RWPE2 (cell line): Measurements from ENCODE around the gene SKI.

Experiments used
- ATAC-seq: fragments of 200-7000 bp; cut with Tn5 transposase; 3 replicates; pipeline ENCODE4 v1.9.1; 2021; ENCODE audit warnings: low read depth
- DNase-seq: peaks from one replicate; pipeline ENCODE4 v3.0.0-alpha.2; 2020; ENCODE audit warnings: low spot score
- H3K27ac ChIP-seq: fragments of 450-650 bp; 2 replicates; pipeline ENCODE4 v1.5.1; 2017; ENCODE audit warnings: mild to moderate bottlenecking; ENCODE audit not compliant: poor library complexity, severe bottlenecking
- H3K27me3 ChIP-seq: fragments of 250-450 bp; sonication (Bioruptor Pico); 2 replicates; pipeline ENCODE4 v1.5.1; 2021; ENCODE audit warnings: mild to moderate bottlenecking, moderate library complexity; ENCODE audit not compliant: insufficient read depth, poor library complexity, severe bottlenecking
- H3K36me3 ChIP-seq: fragments of 250-450 bp; sonication (Bioruptor Pico); 2 replicates; pipeline ENCODE4 v1.5.1; 2020; ENCODE audit warnings: low read depth, mild to moderate bottlenecking, moderate library complexity
- H3K4me1 ChIP-seq: fragments of 250-450 bp; sonication (Bioruptor Pico); 2 replicates; pipeline ENCODE4 v1.5.1; 2021; ENCODE audit warnings: mild to moderate bottlenecking, moderate library complexity; ENCODE audit not compliant: insufficient read depth, poor library complexity, severe bottlenecking
- H3K4me3 ChIP-seq: fragments of 250-450 bp; sonication (Bioruptor Pico); 2 replicates; pipeline ENCODE4 v1.5.1; 2021; ENCODE audit warnings: mild to moderate bottlenecking, moderate library complexity; ENCODE audit not compliant: severe bottlenecking
- H3K9me3 ChIP-seq: fragments of 250-450 bp; sonication (Bioruptor Pico); 2 replicates; pipeline ENCODE4 v1.5.1; 2021; ENCODE audit warnings: mild to moderate bottlenecking, moderate library complexity; ENCODE audit not compliant: severe bottlenecking
- CTCF ChIP-seq: fragments of 450-650 bp; IDR thresholded peaks from one replicate; pipeline ENCODE4 v1.5.1; 2017; ENCODE audit warnings: mild to moderate bottlenecking, moderate library complexity; ENCODE audit not compliant: poor library complexity, severe bottlenecking

SKI gene

DNA sequence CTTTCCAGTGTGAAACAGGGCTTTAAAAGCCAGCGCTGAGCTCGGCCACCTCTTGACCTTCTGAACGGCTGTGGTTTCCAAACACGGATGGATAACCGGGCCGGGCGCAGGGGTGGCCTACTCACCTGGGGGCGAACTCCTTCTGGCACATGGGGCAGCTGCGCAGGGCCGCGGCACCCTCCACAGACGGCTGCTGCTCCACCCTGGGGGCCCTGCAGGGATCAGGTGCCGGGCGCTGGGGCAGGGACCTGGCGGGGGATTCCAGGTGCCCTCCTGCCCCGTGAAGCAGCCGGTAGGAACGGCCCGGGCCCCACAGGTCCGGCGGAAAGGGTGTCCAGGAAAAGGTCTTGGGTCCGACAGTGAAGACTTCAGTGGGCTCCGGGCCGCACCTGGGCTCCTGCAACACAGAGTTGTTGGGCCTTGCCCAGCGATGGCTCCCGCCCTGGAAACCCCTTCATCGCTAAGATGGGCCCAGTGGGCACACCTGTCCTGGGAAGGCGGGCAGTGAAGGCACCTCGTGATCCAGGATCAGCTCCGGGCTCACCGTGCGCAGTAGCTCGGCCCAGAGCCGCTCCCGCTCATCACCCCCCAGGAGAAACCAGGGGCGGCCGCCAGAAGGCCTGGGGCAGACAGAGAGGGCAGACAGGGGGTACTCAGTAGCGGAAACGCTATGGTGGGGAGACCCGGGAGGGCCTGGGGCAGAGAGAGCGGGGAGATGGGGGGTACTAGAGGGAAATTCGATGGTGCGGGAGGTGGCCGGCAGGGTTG lies 34.4 kb upstream of the SKI start:
- DNase-seq, result no peak
- H3K4me1 ChIP-seq, result no peaks in the 10 kb centered on the region
- peak overlapping the region; percentile 62 for H3K27ac ChIP-seq
- no peaks in the 10 kb centered on the region for H3K27me3 ChIP-seq
- ATAC-seq, result no peak
- no peak for TF ChIP-seq CTCF
- H3K9me3 ChIP-seq, result no peaks in the 10 kb centered on the region
- H3K4me3 ChIP-seq, result peak overlapping the region; percentile 81
- no peaks in the 10 kb centered on the region; the same call in 1 of the 2 replicates for H3K36me3 ChIP-seq

DNA sequence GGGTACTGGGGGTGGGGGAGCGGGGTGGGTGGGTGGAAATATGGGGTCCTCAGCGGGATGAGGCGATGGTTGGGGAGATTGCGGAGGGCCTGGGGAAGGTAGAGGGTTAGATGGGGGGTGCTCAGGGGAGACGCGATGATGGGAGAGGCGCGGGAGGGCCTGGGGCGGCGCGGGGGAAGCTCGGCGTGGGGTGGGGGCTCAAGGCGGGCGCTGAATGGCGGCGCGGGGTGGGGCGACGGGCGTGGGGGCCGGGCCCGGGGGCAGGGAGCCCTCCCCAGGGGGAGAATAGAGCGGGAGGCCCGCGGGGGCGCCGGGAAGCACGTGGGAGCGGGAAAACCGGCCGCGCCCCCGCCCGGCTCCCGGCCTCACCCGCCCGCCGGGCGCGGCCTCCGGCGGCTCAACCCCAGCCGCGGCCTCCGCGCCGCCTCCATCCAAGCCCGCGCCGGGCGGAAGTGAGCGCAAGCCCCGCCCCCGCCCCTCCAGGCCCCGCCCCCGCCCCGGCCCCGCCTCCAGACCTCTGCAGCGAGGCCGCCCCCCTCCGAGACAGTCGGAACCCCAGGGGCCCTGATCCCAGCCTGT lies 33.7 kb upstream of the SKI start, which contains the start of gene FAAP20:
Gene FAAP20, minus strand, starts transcription at position 454 of the 579 bp plus-strand sequence. Its CDS starts 23 bp downstream, at position 431.
- DNase-seq (no peak), ATAC-seq (peak; percentile 40)
- Histone ChIP-seq H3K4me3 (peak within 1 kb of the TSS; percentile 81), H3K9me3 (no peaks in the 10 kb centered on the region), H3K36me3 (no peaks in the 10 kb centered on the region; the same call in 1 of the 2 replicates), H3K4me1 (no peaks in the 10 kb centered on the region), H3K27ac (peak within 1 kb of the TSS; percentile 62), H3K27me3 (no peaks in the 10 kb centered on the region)
- TF ChIP-seq CTCF, result no peak

DNA sequence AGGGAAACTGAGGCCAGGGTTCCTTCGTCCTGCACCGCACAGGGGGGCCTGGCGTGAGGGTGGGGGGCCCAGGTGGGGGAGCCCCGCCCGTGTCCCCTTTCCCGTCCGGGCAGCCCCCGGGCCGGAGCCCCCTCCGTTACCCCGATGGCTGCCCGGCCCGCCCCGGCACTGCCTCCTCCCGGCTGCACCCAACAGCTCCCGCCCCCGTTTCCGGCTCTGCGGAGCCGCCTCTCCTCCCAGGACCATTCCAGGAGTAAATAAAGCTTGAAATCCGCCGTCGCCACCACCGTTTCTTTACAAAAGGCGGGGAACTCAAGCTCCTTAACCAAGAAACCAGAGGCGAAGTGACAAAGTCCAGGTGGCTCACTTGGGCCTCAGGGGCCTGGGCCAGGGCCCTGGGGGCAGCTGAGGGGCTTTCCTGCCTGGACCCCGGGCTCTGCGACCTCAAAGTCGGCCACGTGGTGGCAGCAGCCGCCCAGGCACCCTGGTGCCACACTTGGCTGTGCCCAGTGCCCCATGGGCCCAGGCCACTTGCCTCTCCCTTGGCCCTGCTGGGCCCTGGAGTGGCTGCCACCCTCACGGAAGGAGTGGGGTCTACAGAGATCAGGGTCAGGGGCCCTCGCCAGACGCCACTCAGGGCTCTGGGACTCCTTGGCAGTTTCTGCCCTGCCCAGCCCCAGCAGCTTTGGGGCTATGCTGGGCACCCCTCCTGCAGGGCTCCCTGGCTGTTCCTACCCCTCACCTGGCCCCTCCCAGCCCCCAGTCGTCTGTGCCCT lies 33.0 kb upstream of the SKI start:
- peak; percentile 98 for TF ChIP-seq CTCF
- DNase-seq (peak; percentile 92), ATAC-seq (peak; percentile 75)
- Histone ChIP-seq H3K4me1 (no peaks in the 10 kb centered on the region), H3K4me3 (peak overlapping the region; percentile 81), H3K27ac (peak overlapping the region; percentile 62), H3K9me3 (no peaks in the 10 kb centered on the region), H3K27me3 (no peaks in the 10 kb centered on the region), H3K36me3 (no peaks in the 10 kb centered on the region; the same call in 1 of the 2 replicates)

- TF ChIP-seq CTCF, result no peak
- Histone ChIP-seq H3K27me3 (no peaks in the 10 kb centered on the region), H3K9me3 (no peaks in the 10 kb centered on the region), H3K36me3 (no peaks in the 10 kb centered on the region; the same call in 1 of the 2 replicates), H3K27ac (peak overlapping the region; percentile 62), H3K4me3 (no peak overlapping the region), H3K4me1 (no peaks in the 10 kb centered on the region)
- DNase-seq, result no peak
- no peak for ATAC-seq
Measured at GRCh38 chr1:2195785-2196184, 32.3 kb upstream of the SKI start.
